ENCODE results near the gene RASGRF2. TPM values are rescaled to one million over a fixed set of nuclear protein-coding genes. Genes with fewer than 3 reads are reported as not detected.
"Not testable (repeated sequence)": the region's sequence is repeated elsewhere in the genome, so short reads cannot be mapped to it uniquely, and the experiment has no call there.

Gene RASGRF2
- total RNA-seq, 1 experiment from 2014 or later = 6.7 TPM

GRCh38 chr5:81030236-81031034 is 70.3 kb downstream of the RASGRF2 start:
- H3K4me3 ChIP-seq; H3K9me3 ChIP-seq (replicated peaks); H3K36me3 ChIP-seq; H3K27ac ChIP-seq; H3K27me3 ChIP-seq; DNase-seq; H3K4me1 ChIP-seq: not testable (repeated sequence)

DNA sequence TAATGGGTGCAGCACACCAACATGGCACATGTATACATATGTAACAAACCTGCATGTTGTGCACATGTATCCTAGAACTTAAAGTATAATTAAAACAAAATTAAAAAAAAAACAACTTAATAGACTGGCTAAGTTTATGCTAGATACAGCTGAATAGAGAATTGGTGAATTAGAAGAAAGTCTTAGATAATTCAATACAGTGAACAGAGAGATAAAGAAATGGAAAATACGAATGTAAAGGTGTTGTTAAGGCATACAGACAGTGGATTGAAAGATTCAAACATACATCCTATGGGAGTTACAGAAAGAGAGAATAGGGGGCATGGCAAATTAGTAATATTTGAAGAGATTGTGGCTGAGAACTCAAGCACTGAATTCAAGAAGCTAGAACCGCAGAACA is 75.4 kb downstream of the RASGRF2 start:
- DNase-seq = no peak
- Histone ChIP-seq H3K27me3 (no peaks in the 10 kb centered on the region; the same call in 1 of the 2 replicates), H3K36me3 (no peaks in the 10 kb centered on the region), H3K4me1 (peaks cover 5% of the 10 kb centered on the region; the same call in 1 of the 2 replicates), H3K4me3 (no peak overlapping the region), H3K9me3 (replicated peaks) (peaks cover 8% of the 10 kb centered on the region), H3K27ac (no peak overlapping the region)

- no peaks in the 10 kb centered on the region for H3K36me3 ChIP-seq
- no peak overlapping the region for H3K27ac ChIP-seq
- H3K4me3 ChIP-seq = no peak overlapping the region
- H3K9me3 ChIP-seq (replicated peaks) = no peaks in the 10 kb centered on the region
- H3K4me1 ChIP-seq = peaks cover 5% of the 10 kb centered on the region; the same call in 1 of the 2 replicates
- no peak for DNase-seq
- no peaks in the 10 kb centered on the region; the same call in 1 of the 2 replicates for H3K27me3 ChIP-seq
Measured at GRCh38 chr5:81038495-81038894, 78.3 kb downstream of the RASGRF2 start.

DNA sequence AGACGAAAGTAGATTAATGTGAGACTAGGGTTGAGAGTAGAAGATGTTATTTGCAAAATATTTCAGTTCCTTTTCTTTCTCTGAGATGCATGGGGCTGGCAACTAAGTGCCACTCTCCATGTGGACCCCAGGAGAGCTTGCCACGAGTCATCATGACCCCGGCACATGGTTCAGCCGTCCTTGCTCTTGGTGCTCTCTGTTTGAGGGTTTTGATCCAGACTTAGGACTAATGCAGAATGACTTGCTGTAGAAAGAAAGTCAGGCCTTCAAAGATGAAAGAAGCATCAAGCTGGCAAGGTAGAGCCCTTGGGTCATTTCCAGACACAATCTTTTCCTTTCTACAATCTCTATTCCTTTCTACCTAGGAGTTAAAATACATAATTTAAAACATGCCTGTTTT is 84.7 kb downstream of the RASGRF2 start:
- Histone ChIP-seq H3K4me3 (no peak overlapping the region), H3K4me1 (no peaks in the 10 kb centered on the region), H3K36me3 (no peaks in the 10 kb centered on the region), H3K9me3 (replicated peaks) (no peaks in the 10 kb centered on the region), H3K27ac (no peak overlapping the region), H3K27me3 (no peaks in the 10 kb centered on the region)
- no peak for DNase-seq

- no peaks in the 10 kb centered on the region for H3K9me3 ChIP-seq (replicated peaks)
- no peaks in the 10 kb centered on the region for H3K36me3 ChIP-seq
- H3K27me3 ChIP-seq = no peaks in the 10 kb centered on the region
- no peaks in the 10 kb centered on the region for H3K4me1 ChIP-seq
- no peak for DNase-seq
- no peak overlapping the region for H3K27ac ChIP-seq
- no peak overlapping the region for H3K4me3 ChIP-seq
Measured at GRCh38 chr5:81045389-81045807, 85.2 kb downstream of the RASGRF2 start.

DNA sequence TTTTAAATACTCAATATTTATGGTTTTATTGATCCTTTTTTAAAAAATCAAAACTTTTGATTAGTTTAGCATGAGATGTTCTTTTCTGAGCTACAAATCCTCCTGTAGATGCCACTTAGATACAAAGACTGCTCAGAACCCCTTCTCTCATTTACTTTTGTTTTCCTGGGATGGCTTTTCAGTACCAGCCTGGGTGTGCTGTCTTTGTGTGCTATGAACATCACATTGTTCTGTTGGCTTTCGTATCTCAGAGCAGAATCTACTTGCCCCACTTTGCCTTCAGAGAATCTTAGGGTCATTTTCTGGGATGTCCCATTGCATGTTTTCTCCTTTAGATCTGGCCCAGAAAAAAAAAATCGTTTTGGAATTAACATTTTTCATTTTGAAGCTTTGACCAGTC is 85.9 kb downstream of the RASGRF2 start:
- Histone ChIP-seq H3K36me3 (no peaks in the 10 kb centered on the region), H3K27ac (no peak overlapping the region), H3K9me3 (replicated peaks) (no peaks in the 10 kb centered on the region), H3K4me1 (no peaks in the 10 kb centered on the region), H3K4me3 (no peak overlapping the region), H3K27me3 (no peaks in the 10 kb centered on the region)
- DNase-seq = no peak

DNA sequence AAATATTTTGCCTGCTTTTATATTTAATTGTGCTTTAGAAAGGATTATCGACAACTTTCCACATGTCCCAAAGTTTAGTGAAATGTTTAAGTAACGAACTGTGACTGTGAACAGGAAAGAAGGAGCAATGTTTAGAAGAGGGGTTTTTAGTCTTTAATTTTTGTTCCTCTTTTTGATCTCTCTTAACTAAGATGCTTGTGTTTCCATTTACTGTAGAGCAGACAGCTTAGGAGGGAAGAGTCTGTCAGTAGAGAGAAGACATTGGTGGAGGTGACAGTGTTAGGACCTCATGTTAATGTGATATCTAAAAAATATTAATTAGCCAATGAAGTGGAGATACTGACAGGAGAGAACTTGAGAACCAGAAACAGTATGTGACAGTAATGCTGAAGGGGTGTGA is 92.2 kb downstream of the RASGRF2 start:
- no peak for DNase-seq
- Histone ChIP-seq H3K36me3 (no peaks in the 10 kb centered on the region), H3K4me3 (no peak overlapping the region), H3K9me3 (replicated peaks) (0 out of 2 replicates have a peak, but pooled peaks cover 6% of the 10 kb centered on the region), H3K27me3 (no peaks in the 10 kb centered on the region), H3K27ac (no peak overlapping the region), H3K4me1 (no peaks in the 10 kb centered on the region)

DNA sequence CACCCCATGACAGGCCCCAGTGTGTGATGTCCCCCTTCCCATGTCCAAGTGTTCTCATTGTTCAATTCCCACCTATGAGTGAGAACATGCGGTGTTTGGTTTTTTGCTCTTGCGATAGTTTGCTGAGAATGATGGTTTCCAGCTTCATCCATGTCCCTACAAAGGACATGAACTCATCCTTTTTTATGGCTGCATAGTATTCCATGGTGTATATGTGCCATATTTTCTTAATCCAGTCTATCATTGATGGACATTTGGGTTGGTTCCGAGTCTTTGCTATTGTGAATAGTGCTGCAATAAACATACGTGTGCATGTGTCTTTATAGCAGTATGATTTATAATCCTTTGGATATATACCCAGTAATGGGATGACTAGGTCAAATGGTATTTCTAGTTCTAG is 93.1 kb downstream of the RASGRF2 start:
- not testable (repeated sequence) for H3K27ac ChIP-seq; H3K36me3 ChIP-seq; H3K4me1 ChIP-seq; H3K27me3 ChIP-seq; H3K9me3 ChIP-seq (replicated peaks); H3K4me3 ChIP-seq; DNase-seq

- Histone ChIP-seq H3K4me1 (no peaks in the 10 kb centered on the region), H3K27ac (no peak overlapping the region), H3K36me3 (no peaks in the 10 kb centered on the region), H3K4me3 (no peak overlapping the region), H3K9me3 (replicated peaks) (peaks cover 2% of the 10 kb centered on the region; the same call in 1 of the 2 replicates), H3K27me3 (no peaks in the 10 kb centered on the region)
- DNase-seq = no peak
Measured at GRCh38 chr5:81058121-81058520, 98.0 kb downstream of the RASGRF2 start.

DNA sequence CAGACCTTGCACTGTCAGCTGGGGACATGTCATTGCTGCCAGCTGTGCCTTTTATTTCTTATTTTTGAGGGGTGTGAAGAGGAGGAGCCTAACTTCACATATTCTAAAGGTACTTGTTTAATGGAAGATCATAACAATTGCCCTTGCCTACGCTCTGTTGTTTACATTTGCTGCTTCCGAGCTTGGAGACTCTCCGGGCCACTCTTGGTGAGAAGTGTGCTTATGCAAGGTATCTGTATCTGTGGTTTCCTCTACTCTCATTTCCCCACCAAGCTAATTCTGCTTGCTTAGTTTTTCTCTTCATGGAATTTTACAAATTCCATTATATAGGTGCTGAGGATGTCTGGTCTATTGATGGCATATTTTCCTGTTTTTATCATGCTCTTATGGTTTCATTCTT is 105.3 kb downstream of the RASGRF2 start:
- no peaks in the 10 kb centered on the region for H3K27me3 ChIP-seq
- no peak overlapping the region for H3K4me3 ChIP-seq
- no peak for DNase-seq
- H3K36me3 ChIP-seq = no peaks in the 10 kb centered on the region
- no peaks in the 10 kb centered on the region for H3K9me3 ChIP-seq (replicated peaks)
- no peak overlapping the region for H3K27ac ChIP-seq
- H3K4me1 ChIP-seq = no peaks in the 10 kb centered on the region

- Histone ChIP-seq H3K27ac (no peak overlapping the region), H3K27me3 (no peaks in the 10 kb centered on the region), H3K36me3 (no peaks in the 10 kb centered on the region), H3K9me3 (replicated peaks) (no peaks in the 10 kb centered on the region), H3K4me3 (no peak overlapping the region), H3K4me1 (no peaks in the 10 kb centered on the region)
- DNase-seq = no peak
Measured at GRCh38 chr5:81066102-81066501, 105.9 kb downstream of the RASGRF2 start.

DNA sequence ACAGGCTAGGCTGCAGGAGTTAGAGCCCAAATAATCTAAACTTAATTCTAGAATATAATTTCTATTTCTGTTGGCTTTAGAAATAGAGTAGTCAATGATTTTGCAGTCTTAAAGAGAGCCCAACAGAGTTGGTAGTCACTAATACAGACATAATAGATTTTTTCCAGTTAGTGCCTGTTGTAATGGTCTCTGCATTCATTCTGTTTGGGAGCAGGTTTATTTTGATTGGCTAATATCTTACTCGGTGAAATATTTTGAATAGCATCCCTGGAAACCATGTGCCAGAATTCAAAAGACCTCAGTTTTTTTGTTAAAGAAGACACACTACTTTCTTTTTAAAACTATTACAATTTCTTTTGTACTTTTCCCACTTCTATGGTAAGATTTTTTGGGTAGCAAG is 107.2 kb downstream of the RASGRF2 start:
- no peak overlapping the region for H3K27ac ChIP-seq

DNA sequence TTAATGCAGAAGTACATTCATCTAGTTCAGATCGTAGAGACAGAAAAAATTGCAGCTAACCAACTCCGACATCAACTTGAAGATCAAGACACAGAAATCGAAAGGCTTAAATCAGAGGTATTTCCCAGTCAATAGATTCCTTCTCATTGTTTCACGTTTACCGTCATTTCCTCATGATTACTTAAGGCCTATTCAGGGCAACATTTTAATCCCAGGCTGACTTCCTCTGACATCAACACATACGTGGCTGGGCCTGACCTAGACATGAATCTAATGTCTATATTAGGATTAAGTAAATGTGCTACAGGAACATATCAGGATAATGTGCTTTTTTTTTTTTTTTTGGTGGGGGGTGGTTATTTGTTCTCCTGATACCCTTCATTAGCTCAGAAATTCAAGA is 107.9 kb downstream of the RASGRF2 start:
- Histone ChIP-seq H3K4me1 (no peaks in the 10 kb centered on the region), H3K27ac (no peak overlapping the region), H3K4me3 (no peak overlapping the region), H3K9me3 (replicated peaks) (no peaks in the 10 kb centered on the region), H3K36me3 (no peaks in the 10 kb centered on the region), H3K27me3 (no peaks in the 10 kb centered on the region)
- DNase-seq = no peak

More for the DNA sequence above, 107.2 kb downstream of the RASGRF2 start:
- Histone ChIP-seq H3K27me3 (no peaks in the 10 kb centered on the region), H3K4me1 (no peaks in the 10 kb centered on the region), H3K4me3 (no peak overlapping the region), H3K9me3 (replicated peaks) (no peaks in the 10 kb centered on the region), H3K36me3 (no peaks in the 10 kb centered on the region)
- DNase-seq = no peak

DNA sequence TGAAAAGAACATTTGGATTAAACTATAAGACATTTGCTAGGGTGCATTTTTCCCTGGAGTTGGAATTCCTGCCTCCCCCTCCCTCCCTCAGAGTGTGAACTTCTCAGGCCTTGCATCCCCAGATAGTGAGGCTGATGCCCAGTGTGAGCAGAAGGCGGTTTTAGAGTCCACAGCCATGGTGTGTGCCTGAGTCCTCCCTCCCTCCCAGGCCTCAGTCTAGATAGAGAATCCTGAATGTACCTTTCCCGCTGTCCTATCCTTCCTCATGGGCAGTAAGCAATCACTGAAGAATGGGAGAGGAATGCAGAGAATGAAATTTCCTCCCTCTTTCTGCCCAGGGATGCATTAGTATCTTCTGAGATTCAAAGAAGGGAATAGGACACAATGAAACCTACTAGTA is 108.5 kb downstream of the RASGRF2 start:
- Histone ChIP-seq H3K27me3 (no peaks in the 10 kb centered on the region), H3K4me3 (no peak overlapping the region), H3K4me1 (no peaks in the 10 kb centered on the region), H3K27ac (no peak overlapping the region), H3K36me3 (no peaks in the 10 kb centered on the region), H3K9me3 (replicated peaks) (no peaks in the 10 kb centered on the region)
- DNase-seq = no peak

DNA sequence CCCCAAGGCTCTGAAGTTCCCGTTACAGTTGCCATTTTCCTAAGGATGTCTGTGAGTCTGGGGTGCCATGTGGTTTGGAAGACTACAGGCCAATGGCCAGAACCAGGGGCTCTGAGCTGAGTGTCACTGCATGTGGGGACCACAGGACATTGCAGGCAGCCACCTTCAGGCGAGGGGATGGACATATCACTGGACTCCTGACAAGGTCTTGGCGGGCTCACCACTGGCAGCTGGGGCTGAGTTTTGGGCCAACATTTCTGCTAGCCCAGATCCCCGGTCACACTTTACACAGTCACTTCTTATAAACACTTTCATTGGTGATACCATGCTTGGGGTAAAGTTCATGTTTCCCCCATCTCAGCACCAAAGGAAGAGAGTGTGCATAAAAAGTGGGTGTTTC is 109.8 kb downstream of the RASGRF2 start:
- Histone ChIP-seq H3K36me3 (no peaks in the 10 kb centered on the region), H3K27me3 (no peaks in the 10 kb centered on the region), H3K4me3 (no peak overlapping the region), H3K4me1 (no peaks in the 10 kb centered on the region), H3K27ac (no peak overlapping the region), H3K9me3 (replicated peaks) (no peaks in the 10 kb centered on the region)
- no peak for DNase-seq
